HG02759 (cell line): ENCODE results near the gene ITPRID2.
"Not testable (repeated sequence)": the region's sequence is repeated elsewhere in the genome, so short reads cannot be mapped to it uniquely, and the experiment has no call there.

ENCODE experiments used
- ATAC-seq: cut with Tn5 transposase; IDR thresholded peaks from one replicate; pipeline ENCODE4 v1.9.1; 2021; ENCODE audit warnings: mild to moderate bottlenecking, moderate library complexity; ENCODE audit not compliant: unreplicated experiment

ITPRID2 gene

DNA sequence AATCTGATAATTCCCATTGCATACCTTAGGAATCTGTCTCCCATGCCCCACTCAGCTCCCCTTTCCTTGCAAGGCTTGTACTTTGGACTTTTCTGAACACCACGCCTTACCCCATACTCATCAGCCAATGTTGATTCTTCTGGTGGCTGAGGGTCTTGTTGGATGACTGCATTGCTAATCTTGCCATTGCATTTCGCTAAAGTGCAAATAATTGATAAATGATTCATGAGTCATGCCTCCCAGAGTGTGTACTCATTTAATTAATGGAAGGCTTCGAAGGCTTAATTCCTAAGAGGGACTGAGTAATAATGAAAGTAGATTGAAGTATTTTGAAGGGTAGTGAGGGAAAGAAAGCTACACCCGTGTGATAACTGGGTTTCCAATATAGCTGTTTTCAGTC is 66.1 kb downstream of the ITPRID2 start:
- no peak for ATAC-seq

GRCh38 chr2:181958726-181959125 is 67.2 kb downstream of the ITPRID2 start:
- ATAC-seq = no peak

- ATAC-seq = no peak
Measured at GRCh38 chr2:181959508-181959907, 68.0 kb downstream of the ITPRID2 start.

DNA sequence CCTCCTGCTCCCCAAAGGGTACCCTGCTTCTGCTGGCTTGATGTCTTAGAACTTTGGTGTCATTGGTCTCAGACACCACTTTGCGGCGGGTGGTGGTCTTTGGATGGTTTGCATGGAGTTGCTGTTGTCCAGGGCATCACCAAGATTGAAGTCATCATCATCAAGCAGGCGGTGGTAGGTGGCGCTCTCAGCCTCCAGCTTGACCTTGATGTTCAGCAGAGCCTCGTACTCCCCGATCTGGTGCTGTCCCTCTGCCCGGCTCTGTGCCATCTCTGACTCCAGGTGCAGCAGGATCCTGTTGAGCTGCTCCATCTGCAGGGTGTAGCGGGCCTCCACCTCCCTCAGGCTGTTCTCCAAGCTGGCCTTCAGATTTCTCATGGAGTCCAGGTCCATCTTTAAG is 69.6 kb downstream of the ITPRID2 start:
- not testable (repeated sequence) for ATAC-seq

- no peak for ATAC-seq
Measured at GRCh38 chr2:181962142-181962541, 70.6 kb downstream of the ITPRID2 start.

DNA sequence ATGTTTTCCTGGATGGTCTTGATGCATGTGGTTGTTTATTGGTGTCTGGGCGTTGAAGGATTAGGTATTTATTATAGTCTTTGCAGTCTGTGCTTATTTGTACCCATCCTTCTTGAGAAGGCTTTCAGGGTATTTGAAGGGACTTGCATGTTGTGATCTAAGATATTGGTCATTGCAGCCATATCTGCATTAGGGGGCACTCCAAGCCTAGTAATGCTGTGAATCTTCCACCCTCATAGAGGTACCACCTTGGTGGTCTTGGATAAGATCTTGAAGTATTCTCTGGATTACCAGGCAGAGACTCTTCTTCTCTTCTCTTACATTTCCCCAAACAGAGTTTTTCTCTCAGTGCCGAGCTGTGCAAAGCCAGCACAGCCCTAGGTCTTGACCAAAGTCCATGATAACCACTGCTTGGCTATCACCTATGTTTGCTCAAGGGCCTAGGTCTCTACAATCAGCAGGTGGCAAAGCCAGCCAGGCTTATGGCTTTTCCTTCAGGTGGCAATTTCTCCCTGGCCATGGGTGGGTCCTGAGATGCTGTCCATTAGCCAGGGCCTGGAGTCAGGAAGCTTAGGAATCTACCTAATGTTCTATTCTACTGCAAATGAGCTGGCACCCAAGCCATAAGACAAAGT is 78.7 kb downstream of the ITPRID2 start:
- ATAC-seq = no peak

DNA sequence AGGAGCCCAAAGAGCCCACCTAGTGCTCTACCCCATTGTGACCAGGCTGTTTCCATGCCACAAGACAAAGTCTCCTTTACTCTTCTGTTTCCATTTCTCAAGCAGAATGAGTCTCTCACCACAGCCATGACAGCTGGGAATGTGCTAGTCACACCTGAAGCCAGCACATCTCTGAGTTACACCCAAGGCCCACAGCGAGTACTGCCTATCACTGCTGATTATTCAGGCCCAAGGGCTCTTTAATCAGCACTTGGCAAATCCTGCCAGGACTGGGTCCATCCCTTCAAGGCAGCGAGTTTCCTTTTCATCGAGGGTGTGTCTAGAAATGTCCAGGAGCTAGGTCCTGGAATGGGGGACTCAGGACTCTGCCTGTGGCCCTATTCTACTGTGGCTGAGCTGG is 79.5 kb downstream of the ITPRID2 start:
- no peak for ATAC-seq

DNA sequence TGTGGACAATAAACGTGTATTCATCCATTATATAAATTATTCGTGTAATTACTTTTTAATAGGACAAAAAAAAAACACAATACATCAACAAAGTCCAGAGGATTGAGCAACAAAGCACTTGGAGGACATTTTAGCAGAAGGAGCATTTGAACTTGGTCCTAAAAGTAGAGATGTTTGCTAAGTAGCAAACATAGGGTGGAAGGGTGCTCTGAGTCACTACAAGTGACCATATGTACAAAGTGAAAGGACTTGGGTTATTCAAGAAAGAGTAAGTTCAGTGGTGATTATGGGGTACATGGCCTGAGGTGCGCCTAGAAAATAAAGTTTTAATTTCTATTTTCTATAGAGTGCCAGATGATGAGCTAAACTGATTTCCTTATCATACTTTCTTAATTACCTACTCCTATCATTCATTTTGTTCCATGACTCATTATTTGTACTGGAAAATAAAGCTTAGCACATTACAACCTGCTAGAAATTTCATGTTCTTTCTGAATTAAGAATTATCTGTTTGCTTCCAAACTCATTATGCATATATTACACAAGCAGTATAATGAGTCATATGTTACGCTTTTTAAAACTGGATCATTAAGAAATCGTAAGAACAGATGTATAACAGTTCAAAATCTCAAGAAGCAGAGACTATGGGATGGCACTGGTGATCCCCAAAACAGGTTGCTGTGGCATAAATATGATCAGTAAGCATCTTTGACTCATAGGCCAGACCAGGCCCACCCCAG is 81.1 kb downstream of the ITPRID2 start:
- no peak for ATAC-seq

DNA sequence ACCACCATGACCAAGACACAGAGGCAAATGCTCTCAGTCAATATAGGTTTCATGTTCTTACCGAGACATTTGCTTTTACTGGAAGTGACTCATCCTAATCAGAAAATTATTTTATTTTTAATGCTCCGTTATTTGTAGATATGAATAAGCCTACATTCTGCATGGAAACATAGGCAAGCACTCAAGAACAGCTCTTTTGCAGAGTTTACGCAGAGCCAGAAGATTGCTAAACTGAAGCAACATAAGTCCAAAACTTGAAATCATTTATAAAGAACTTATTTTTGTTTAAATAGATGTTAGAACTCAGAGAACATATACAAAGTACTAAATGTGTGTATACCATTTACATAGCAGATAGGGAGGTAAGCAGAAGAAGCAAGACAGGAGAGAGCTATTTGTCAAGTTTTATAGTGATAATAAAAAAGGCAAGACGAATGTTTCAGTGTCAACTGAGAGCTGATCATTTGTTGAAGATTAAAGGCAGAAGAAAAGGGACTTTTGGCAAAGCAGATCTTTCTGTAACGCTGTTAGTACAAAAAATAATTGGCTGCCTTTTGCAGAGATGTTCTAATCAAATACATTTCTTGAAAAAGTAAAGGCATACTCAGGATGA is 81.7 kb downstream of the ITPRID2 start:
- ATAC-seq = no peak

- peak; percentile 82 for ATAC-seq
Measured at GRCh38 chr2:181977661-181978350, 86.3 kb downstream of the ITPRID2 start.

DNA sequence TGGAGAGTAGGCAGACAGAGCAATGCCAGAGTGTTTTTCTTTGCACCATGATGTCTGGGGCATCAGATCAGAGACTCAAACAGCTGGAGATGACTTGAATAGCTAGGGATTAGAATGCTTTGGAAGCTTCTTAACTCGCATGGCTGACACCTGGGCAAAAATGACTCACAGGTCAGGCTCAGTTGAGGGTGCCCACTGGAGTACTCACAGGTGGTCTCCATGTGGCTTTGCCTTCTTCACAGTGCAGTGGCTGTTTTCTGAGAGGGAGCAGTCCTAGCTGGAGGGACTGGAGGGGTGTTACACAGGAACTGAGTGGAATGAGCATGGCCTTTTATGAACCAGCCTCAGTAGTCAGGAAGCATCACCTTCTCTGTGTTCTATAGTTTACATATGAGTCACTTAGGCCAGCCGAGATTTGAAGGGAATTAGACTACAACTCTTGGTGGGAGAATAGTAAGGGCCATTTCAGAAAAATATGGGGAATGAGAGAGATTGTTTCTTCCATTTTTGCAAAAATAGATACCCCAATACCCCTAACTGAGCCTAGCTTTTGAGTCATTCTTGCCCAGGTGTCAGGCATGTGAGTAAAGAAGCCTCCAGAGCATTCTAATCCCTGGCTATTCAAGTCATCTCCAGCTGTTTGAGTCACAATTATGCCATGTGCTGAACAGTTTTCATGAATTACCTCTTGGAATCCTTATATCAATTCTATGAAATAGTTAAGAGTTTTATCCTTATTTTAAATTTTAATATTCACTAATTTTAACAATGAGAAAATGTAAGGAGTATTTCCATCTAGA is 87.0 kb downstream of the ITPRID2 start:
- ATAC-seq = peak; percentile 27
